Peyer's patch (tissue), 4 donors: ENCODE measurements around the gene FIGNL1. TPM values are rescaled to one million over a fixed set of nuclear protein-coding genes. Genes with fewer than 3 reads are reported as not detected.
"Not testable (repeated sequence)": the region's sequence is repeated elsewhere in the genome, so short reads cannot be mapped to it uniquely, and the experiment has no call there.

Experiments
- DNase-seq, 3 donors: peaks; one replicate each; pipeline ENCODE4 v3.0.0-alpha.2; 2017 to 2019
- H3K27ac ChIP-seq, 4 donors: fragments of 200-600 bp; sonication (generic); one replicate each; pipeline ENCODE4 v1.5.1; 2016 to 2019
- H3K27me3 ChIP-seq, 2 donors: fragments of 200-600 bp; sonication (generic); one replicate each; pipeline ENCODE4 v1.5.1; 2019
- H3K36me3 ChIP-seq, 3 donors: fragments of 200-600 bp; sonication (generic); one replicate each; pipeline ENCODE4 v1.5.1; 2016 to 2019
- H3K4me1 ChIP-seq, 4 donors: fragments of 200-600 bp; sonication (generic); one replicate each; pipeline ENCODE4 v1.5.1; 2016 to 2019
- H3K4me3 ChIP-seq, 4 donors: fragments of 200-600 bp; sonication (generic); 1 replicate in 3 of 4; 2 replicates in 1 of 4; pipeline ENCODE4 v1.5.1; 2016 to 2019; ENCODE audit warnings: mild to moderate bottlenecking in 1 of 4
- H3K9me3 ChIP-seq, 4 donors: fragments of 200-600 bp; sonication (generic); one replicate each; pipeline ENCODE4 v1.5.1; 2016 to 2019; ENCODE audit warnings: mild to moderate bottlenecking in 1 of 4
- CTCF ChIP-seq, 6 experiments: fragments of 450-650 bp in 4 of 6; fragments of 200-600 bp in 2 of 6; sonication (generic) in 1 of 6; IDR thresholded peaks; one replicate each; pipeline ENCODE4 v1.5.1; 2017 to 2019; ENCODE audit warnings: antibody characterized with exemption in 6 of 6, mild to moderate bottlenecking in 3 of 6, moderate library complexity in 1 of 6
- POLR2A ChIP-seq, 2 donors: fragments of 450-650 bp; IDR thresholded peaks; one replicate each; pipeline ENCODE4 v1.5.1; 2017; ENCODE audit warnings: antibody characterized with exemption in 2 of 2, mild to moderate bottlenecking in 2 of 2, moderate library complexity in 2 of 2
- total RNA-seq, 4 donors: library from RNA; depleted of rRNA; stranded (reverse); fragments of >200 nt; gene quantifications; one replicate each; pipeline ENCODE4 v1.1.0, GENCODE V29; 2016

FIGNL1 gene
- total RNA-seq, 4 donors from 2014 or later, result 5.5 to 12.4 (median 5.9) TPM

GRCh38 chr7:50461695-50462094 is 11.5 kb upstream of the FIGNL1 start:
- peaks cover 0 to 11% (median 0%) of the 10 kb centered on the region in 3 donors for H3K36me3 ChIP-seq
- TF ChIP-seq POLR2A (IDR thresholded peaks at IDR 0.05), result no peak
- no peak overlapping the region for H3K27ac ChIP-seq
- no peak for DNase-seq
- no peaks in the 10 kb centered on the region for H3K9me3 ChIP-seq
- no peaks in the 10 kb centered on the region for H3K27me3 ChIP-seq
- no peaks in the 10 kb centered on the region for H3K4me1 ChIP-seq
- H3K4me3 ChIP-seq, result no peak overlapping the region

DNA sequence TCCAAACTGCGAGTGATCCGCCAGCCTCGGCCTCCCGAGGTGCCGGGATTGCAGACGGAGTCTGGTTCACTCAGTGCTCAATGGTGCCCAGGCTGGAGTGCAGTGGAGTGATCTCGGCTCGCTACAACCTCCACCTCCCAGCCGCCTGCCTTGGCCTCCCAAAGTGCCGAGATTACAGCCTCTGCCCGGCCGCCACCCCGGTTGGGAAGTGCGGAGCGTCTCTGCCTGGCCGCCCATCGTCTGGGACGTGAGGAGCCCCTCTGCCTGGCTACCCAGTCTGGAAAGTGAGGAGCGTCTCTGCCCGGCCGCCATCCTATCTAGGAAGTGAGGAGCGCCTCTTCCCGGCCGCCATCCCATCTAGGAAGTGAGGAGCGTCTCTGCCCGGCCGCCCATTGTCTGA is 9.0 kb upstream of the FIGNL1 start:
- not testable (repeated sequence) for H3K36me3 ChIP-seq, H3K27ac ChIP-seq, H3K27me3 ChIP-seq, H3K4me1 ChIP-seq, DNase-seq, H3K9me3 ChIP-seq, H3K4me3 ChIP-seq

- not testable (repeated sequence) for H3K4me1 ChIP-seq, H3K4me3 ChIP-seq, H3K27ac ChIP-seq, H3K9me3 ChIP-seq, H3K36me3 ChIP-seq, H3K27me3 ChIP-seq, DNase-seq
These were observed 8.5 kb upstream of the FIGNL1 start for GRCh38 chr7:50458651-50459050.

GRCh38 chr7:50456371-50457123 is 6.4 kb upstream of the FIGNL1 start:
- no peak for DNase-seq
- H3K4me1 ChIP-seq, result no peaks in the 10 kb centered on the region
- no peaks in the 10 kb centered on the region for H3K27me3 ChIP-seq
- no peak overlapping the region for H3K4me3 ChIP-seq
- H3K9me3 ChIP-seq, result no peaks in the 10 kb centered on the region
- H3K36me3 ChIP-seq, result no peaks in the 10 kb centered on the region
- TF ChIP-seq CTCF (IDR thresholded peaks at IDR 0.05), result no peak
- no peak for TF ChIP-seq POLR2A (IDR thresholded peaks at IDR 0.05)
- H3K27ac ChIP-seq, result no peak overlapping the region

- Histone ChIP-seq H3K36me3 (no peaks in the 10 kb centered on the region), H3K9me3 (no peaks in the 10 kb centered on the region), H3K27me3 (no peaks in the 10 kb centered on the region), H3K4me3 (no peak overlapping the region), H3K4me1 (peaks cover 0 to 3% (median 0%) of the 10 kb centered on the region in 4 donors), H3K27ac (no peak overlapping the region)
- no peak for DNase-seq
- TF ChIP-seq CTCF (IDR thresholded peaks at IDR 0.05) (no peak), POLR2A (IDR thresholded peaks at IDR 0.05) (no peak)
These were observed 5.5 kb upstream of the FIGNL1 start for GRCh38 chr7:50455658-50456057.

- Histone ChIP-seq H3K27ac (no peak overlapping the region), H3K36me3 (no peaks in the 10 kb centered on the region), H3K9me3 (no peaks in the 10 kb centered on the region), H3K4me3 (no peak overlapping the region), H3K4me1 (peaks cover 0 to 4% (median 0%) of the 10 kb centered on the region in 4 donors), H3K27me3 (no peaks in the 10 kb centered on the region)
- DNase-seq, result no peak
- TF ChIP-seq CTCF (IDR thresholded peaks at IDR 0.05), result no peak
- TF ChIP-seq POLR2A (IDR thresholded peaks at IDR 0.05), result no peak
These were observed 4.8 kb upstream of the FIGNL1 start for GRCh38 chr7:50454968-50455367.

DNA sequence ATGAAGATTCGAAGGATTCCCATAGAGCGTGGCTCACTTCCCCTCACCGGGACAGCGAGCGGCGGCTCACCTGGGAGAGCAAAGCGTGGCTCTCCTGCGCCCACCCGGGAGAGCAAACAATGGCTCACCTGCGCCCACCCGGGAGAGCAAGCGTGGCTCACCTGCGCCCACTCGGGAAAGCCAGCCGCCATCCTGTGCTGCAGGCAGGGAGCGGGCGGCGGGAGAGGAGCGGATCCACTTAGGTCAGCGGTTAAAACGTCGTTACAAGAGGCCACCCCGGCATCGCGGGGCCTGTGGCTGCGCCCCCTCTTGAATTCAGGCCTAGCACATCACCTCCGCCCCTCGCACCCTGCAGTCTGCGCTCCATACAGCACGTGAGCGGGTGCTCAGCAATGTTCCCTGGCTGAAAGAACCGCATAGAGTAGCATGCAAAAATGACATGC is 461 bp upstream of the FIGNL1 start:
- peak in 2 of 3 donors; percentile 36 to 54 for DNase-seq

More for the DNA sequence above, 461 bp upstream of the FIGNL1 start:
- TF ChIP-seq POLR2A (IDR thresholded peaks at IDR 0.05), result no peak
- TF ChIP-seq CTCF (IDR thresholded peaks at IDR 0.05), result no peak
- peaks cover 0 to 10% (median 4%) of the 10 kb centered on the region in 4 donors for H3K4me1 ChIP-seq
- peak overlapping the region; percentile 65 to 85 (median 73) for H3K4me3 ChIP-seq
- H3K27me3 ChIP-seq, result no peaks in the 10 kb centered on the region
- H3K36me3 ChIP-seq, result peaks cover 0 to 9% (median 0%) of the 10 kb centered on the region in 3 donors
- H3K9me3 ChIP-seq, result no peaks in the 10 kb centered on the region
- H3K27ac ChIP-seq, result peak overlapping the region; percentile 71 to 77 (median 74)
